Measurements from ENCODE around the gene TSHZ3.

Gene TSHZ3

DNA sequence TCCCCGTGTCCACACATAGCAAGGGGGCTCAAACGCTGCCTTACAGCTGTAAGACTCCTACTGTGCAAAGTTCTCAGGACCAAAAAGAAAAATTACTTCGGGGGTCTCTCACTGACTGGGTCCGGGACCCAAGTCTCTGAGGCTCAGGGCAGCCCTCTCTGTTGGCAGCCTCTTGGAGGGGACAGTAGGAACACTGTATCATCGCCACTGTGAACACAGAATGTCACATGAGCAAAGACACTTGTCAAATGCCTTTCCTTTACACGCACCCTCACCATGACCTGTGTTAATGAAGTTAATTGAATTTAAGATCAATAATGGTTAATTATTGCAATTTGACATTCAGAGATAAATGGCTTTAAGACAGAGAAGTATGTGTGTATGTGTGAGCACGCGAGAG, 49.6 kb downstream of the TSHZ3 start:
- TF ChIP-seq, protein P1, sequence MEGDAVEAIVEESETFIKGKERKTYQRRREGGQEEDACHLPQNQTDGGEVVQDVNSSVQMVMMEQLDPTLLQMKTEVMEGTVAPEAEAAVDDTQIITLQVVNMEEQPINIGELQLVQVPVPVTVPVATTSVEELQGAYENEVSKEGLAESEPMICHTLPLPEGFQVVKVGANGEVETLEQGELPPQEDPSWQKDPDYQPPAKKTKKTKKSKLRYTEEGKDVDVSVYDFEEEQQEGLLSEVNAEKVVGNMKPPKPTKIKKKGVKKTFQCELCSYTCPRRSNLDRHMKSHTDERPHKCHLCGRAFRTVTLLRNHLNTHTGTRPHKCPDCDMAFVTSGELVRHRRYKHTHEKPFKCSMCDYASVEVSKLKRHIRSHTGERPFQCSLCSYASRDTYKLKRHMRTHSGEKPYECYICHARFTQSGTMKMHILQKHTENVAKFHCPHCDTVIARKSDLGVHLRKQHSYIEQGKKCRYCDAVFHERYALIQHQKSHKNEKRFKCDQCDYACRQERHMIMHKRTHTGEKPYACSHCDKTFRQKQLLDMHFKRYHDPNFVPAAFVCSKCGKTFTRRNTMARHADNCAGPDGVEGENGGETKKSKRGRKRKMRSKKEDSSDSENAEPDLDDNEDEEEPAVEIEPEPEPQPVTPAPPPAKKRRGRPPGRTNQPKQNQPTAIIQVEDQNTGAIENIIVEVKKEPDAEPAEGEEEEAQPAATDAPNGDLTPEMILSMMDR (IDR thresholded peaks at IDR 0.05; ENCODE audit: insufficient read depth, missing control alignments) = no peak
- FAIRE-seq (no peak), DNase-seq (ENCODE audit: insufficient read length, low spot score) (no peak)

DNA sequence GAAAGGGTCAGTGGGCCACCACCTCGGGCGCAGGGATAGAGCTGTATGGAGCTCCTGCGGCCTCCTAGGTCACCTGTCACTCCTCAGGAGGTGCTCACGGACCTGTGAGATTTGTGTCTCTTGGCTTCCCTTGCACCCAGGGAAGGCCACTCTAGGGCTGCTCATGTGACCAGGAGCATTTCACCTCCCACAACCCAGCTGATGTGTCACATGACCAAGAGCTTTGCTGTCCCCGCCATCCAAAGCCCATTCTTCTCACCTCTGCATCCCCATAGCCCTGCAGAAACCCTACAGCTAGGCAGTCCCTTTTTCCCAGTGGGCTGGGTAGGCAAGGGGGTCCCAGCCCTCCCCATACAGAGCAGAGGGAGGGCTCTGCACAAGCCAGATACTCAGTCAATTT, 51.2 kb downstream of the TSHZ3 start:
- no peak for FAIRE-seq
- TF ChIP-seq, protein P1 (IDR thresholded peaks at IDR 0.05; ENCODE audit: insufficient read depth, missing control alignments) = no peak
- DNase-seq (ENCODE audit: insufficient read length, low spot score) = no peak

DNA sequence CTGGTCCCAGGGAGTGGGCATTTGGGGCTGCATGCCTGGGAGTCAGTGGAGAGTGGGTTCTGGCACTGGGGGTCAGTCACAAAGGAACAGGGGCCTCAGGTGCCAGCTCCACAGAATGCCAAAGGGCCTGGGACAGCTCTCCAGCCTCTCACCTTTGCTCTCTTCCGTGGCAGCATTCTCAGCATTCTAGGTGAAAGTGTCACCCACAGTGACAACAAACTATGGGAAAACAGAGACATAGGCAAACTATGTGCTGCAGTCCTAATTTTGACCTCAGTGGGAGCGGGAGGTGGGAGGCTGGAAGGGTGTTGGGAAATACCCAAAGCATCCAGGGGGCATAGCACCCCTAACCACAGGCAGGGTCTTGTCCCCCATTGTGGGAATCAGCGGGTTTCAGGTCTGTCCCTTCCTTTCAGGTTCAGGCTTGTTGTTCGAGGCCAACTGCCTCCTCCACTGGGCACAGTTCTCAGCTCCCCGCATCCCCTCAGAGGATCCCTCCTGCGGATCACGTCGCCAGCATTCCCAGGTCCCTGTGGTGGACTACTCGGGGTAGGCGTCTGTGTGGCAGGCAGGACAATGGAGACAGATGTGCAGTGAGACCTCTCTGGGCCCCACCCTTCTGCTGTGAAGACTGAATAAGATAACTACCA, 52.4 kb downstream of the TSHZ3 start:
- DNase-seq (ENCODE audit: insufficient read length, low spot score) (no peak), FAIRE-seq (no peak)
- TF ChIP-seq, protein P1 (IDR thresholded peaks at IDR 0.05; ENCODE audit: insufficient read depth, missing control alignments) = no peak

DNA sequence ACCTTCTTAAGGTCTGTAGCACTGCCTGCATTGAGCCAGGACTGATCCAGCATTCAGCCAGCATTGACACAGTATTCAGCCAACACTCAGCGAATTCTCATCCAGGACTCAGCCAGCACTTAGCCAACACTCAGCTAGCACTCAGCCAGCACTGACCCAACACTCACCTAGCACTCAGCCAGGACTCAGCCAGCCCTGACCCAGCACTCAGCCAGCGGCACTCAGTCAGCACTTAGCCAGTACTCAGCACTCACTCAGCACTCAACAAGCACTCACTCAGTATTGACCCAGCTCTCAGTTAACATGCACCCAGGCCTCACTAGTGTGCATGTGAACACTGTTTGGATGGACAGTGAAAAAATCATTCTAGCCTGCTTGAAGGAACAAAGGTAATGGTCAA, 55.0 kb downstream of the TSHZ3 start:
- no peak for DNase-seq (ENCODE audit: insufficient read length, low spot score)
- TF ChIP-seq, protein P1 (IDR thresholded peaks at IDR 0.05; ENCODE audit: insufficient read depth, missing control alignments) = no peak
- no peak for FAIRE-seq

DNA sequence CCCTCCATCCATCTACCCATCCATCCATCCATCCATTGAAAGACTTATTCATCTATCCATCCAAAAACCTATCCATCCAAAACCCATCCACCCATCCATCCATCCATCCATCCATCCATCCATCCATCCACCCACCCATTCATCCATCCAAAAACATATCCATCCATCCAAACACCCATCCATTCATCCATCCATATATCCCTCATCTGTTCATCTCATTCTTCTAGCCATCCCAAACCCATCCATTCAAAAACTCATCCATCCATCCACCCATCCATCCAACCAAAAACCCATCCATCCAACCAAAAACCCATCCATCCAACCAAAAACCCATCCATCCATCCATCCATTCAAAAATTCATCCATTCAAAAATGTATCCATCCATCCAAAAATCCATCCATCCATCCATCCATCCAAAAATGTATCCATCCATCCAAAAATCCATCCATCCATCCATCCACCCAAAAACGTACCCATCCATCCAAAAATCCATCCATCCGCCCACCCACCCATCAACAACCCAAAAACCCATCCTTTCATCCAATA, 56.5 kb downstream of the TSHZ3 start:
- DNase-seq (ENCODE audit: insufficient read length, low spot score) = no peak
- FAIRE-seq = no peak

DNA sequence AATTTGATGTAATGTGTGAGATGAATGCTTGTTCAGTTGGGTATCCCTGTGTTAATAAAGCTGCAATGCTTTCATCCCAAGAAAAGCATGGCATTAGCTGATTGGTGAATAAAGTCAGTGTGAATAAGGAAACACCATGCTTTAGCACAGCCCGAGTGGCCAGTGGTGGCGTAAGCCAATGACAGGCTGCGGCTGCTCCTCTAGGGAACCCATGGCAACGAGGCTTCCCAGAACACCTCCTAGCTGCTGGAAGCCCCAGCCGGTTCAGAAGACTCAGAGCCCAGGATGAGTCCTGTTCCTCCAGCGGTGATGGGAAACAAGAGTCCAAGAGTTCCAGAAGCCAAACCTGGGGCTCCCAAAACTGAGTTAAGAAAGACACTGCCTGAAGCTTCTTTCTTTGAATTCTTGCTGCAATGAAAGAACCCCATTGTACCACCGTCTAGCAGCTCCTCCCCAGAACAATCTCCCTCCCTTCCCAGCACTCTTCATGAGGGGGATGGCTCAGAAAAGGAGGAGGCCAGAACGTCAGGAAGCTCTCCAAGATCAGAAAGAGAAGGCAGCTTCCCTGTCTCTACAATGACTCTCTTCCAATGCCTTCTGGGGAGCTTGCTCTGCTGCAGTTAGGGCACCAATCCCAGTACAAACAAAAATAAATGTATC, 58.2 kb downstream of the TSHZ3 start:
- TF ChIP-seq, protein P1 (IDR thresholded peaks at IDR 0.05; ENCODE audit: insufficient read depth, missing control alignments) = no peak
- DNase-seq (ENCODE audit: insufficient read length, low spot score) (no peak), FAIRE-seq (no peak)

More for the DNA sequence above, 56.5 kb downstream of the TSHZ3 start:
- TF ChIP-seq, protein P1 (IDR thresholded peaks at IDR 0.05; ENCODE audit: insufficient read depth, missing control alignments) = no peak

DNA sequence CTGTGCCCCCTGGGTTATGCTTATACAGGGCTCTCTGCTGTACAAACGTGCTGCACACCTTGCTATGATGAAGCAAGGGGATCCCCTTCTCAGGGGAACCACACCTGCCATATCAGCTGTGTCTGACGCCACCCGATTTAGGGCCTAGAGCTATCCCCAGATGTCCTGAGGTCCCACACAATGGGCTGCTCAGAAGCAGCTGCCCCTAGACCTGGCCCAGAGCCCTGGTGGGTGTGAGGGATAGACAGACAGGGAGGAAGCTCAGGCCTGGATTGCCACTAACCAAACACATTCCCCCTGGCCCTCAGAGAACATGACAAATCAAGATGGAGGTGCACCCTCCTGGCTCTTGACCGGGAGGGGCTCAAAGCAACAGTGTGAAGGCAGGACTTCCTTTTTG, 59.3 kb downstream of the TSHZ3 start:
- no peak for FAIRE-seq
- no peak for DNase-seq (ENCODE audit: insufficient read length, low spot score)
- TF ChIP-seq, protein P1 (IDR thresholded peaks at IDR 0.05; ENCODE audit: insufficient read depth, missing control alignments) = no peak

Measured in D721Med (cell line).